Adrenal gland (tissue), 5 donors: ENCODE measurements around the gene KHDC4.

ENCODE experiments used
- CTCF ChIP-seq, 6 experiments: fragments of 450-650 bp in 4 of 6; fragments of 200-600 bp in 2 of 6; sonication (generic) in 1 of 6; IDR thresholded peaks; 1 replicate in 5 of 6; 2 replicates in 1 of 6; pipeline versions ENCODE4 v1.5.1 to v1.8.0; 2016 to 2021; ENCODE audit warnings: antibody characterized with exemption in 6 of 6, mild to moderate bottlenecking in 2 of 6, moderate library complexity in 1 of 6
- POLR2A ChIP-seq, 2 donors: fragments of 450-650 bp; IDR thresholded peaks; one replicate each; pipeline ENCODE4 v1.6.1; 2017; ENCODE audit warnings: antibody characterized with exemption in 2 of 2, mild to moderate bottlenecking in 2 of 2, moderate library complexity in 1 of 2
- donor health status: DM: no; HTN: no; CAD: no.

- TF ChIP-seq CTCF (IDR thresholded peaks at IDR 0.05) (no peak), POLR2A (IDR thresholded peaks at IDR 0.05) (no peak)
Measured at GRCh38 chr1:155981266-155982088, 47.3 kb upstream of the KHDC4 start.
